ENCODE data around the gene PRPF6. TPM values are rescaled to one million over a fixed set of nuclear protein-coding genes. Genes with fewer than 3 reads are reported as not detected.

The PRPF6 gene
- total RNA-seq, 2 experiments from 2014 or later: 50.6 to 51.3 TPM

GRCh38 chr20:63951398-63952209 is 29.3 kb upstream of the PRPF6 start:
- no peaks in the 10 kb centered on the region for H3K27me3 Mint-ChIP-seq
- H3K27ac Mint-ChIP-seq: no peak overlapping the region
- H3K9me3 Mint-ChIP-seq: no peaks in the 10 kb centered on the region
- ATAC-seq (ENCODE audit: poor library complexity) (no peak), DNase-seq (no peak)
- Histone ChIP-seq H3K27ac (ENCODE audit: low read depth in 1 of 2, low read length in 2 of 2) (no peak overlapping the region), H3K36me3 (ENCODE audit: insufficient read depth, low read length) (no peaks in the 10 kb centered on the region), H3K4me3 (ENCODE audit: low read length) (no peak overlapping the region), H3K27me3 (ENCODE audit: control insufficient read depth in 1 of 2, insufficient read depth in 2 of 2, low read length in 2 of 2) (no peaks in the 10 kb centered on the region), H3K9me3 (ENCODE audit: control insufficient read depth in 1 of 2, insufficient read depth in 1 of 2, low read length in 2 of 2) (no peaks in the 10 kb centered on the region), H3K4me1 (ENCODE audit: insufficient read depth, low read length) (peaks cover 78% of the 10 kb centered on the region)
- no peak for TF ChIP-seq CTCF (IDR thresholded peaks at IDR 0.05)
- peaks cover 12% of the 10 kb centered on the region for H3K36me3 Mint-ChIP-seq (ENCODE audit: low read depth)
- peaks cover 56% of the 10 kb centered on the region for H3K4me1 Mint-ChIP-seq (ENCODE audit: low read depth)
- POLR2A ChIA-PET: no interaction called here
- no peak overlapping the region for H3K4me3 Mint-ChIP-seq
- CTCF ChIA-PET: interaction anchor here (1.2 kb wide), 1 partner anchor 22 kb away, joined by 4 read pairs; no protein-coding TSS in a partner anchor
- intact Hi-C loops (cut with DNase I, micrococcal nuclease): no loop called here

GRCh38 chr20:63952210-63952535 is 28.8 kb upstream of the PRPF6 start:
- CTCF ChIA-PET: no interaction called here
- peaks cover 57% of the 10 kb centered on the region for H3K4me1 Mint-ChIP-seq (ENCODE audit: low read depth)
- no peak overlapping the region for H3K4me3 Mint-ChIP-seq

GRCh38 chr20:63952769-63953168 is 28.2 kb upstream of the PRPF6 start:
- Histone ChIP-seq H3K9me3 (ENCODE audit: control insufficient read depth in 1 of 2, insufficient read depth in 1 of 2, low read length in 2 of 2) (no peaks in the 10 kb centered on the region), H3K4me1 (ENCODE audit: insufficient read depth, low read length) (peaks cover 80% of the 10 kb centered on the region), H3K27me3 (ENCODE audit: control insufficient read depth in 1 of 2, insufficient read depth in 2 of 2, low read length in 2 of 2) (no peaks in the 10 kb centered on the region), H3K4me3 (ENCODE audit: low read length) (no peak overlapping the region), H3K27ac (ENCODE audit: low read depth in 1 of 2, low read length in 2 of 2) (no peak overlapping the region), H3K36me3 (ENCODE audit: insufficient read depth, low read length) (no peaks in the 10 kb centered on the region)
- no peaks in the 10 kb centered on the region for H3K9me3 Mint-ChIP-seq
- ATAC-seq (ENCODE audit: poor library complexity) (no peak), DNase-seq (no peak)
- peak overlapping the region; percentile 78 for H3K4me3 Mint-ChIP-seq
- no peak for TF ChIP-seq CTCF (IDR thresholded peaks at IDR 0.05)
- H3K4me1 Mint-ChIP-seq (ENCODE audit: low read depth): peaks cover 57% of the 10 kb centered on the region
- CTCF ChIA-PET: no interaction called here
- intact Hi-C loops (cut with DNase I, micrococcal nuclease): no loop called here
- peak overlapping the region; percentile 64 for H3K27ac Mint-ChIP-seq
- POLR2A ChIA-PET: no interaction called here
- H3K36me3 Mint-ChIP-seq (ENCODE audit: low read depth): peaks cover 7% of the 10 kb centered on the region
- no peaks in the 10 kb centered on the region for H3K27me3 Mint-ChIP-seq

More at GRCh38 chr20:63952210-63952535, 28.8 kb upstream of the PRPF6 start:
- no peaks in the 10 kb centered on the region for H3K27me3 ChIP-seq (ENCODE audit: control insufficient read depth in 1 of 2, insufficient read depth in 2 of 2, low read length in 2 of 2)
- ATAC-seq (ENCODE audit: poor library complexity) (no peak), DNase-seq (no peak)
- H3K9me3 Mint-ChIP-seq: no peaks in the 10 kb centered on the region
- no peaks in the 10 kb centered on the region for H3K9me3 ChIP-seq (ENCODE audit: control insufficient read depth in 1 of 2, insufficient read depth in 1 of 2, low read length in 2 of 2)
- POLR2A ChIA-PET: no interaction called here
- intact Hi-C loops (cut with DNase I, micrococcal nuclease): no loop called here
- H3K4me1 ChIP-seq (ENCODE audit: insufficient read depth, low read length): peaks cover 80% of the 10 kb centered on the region
- peaks cover 12% of the 10 kb centered on the region for H3K36me3 Mint-ChIP-seq (ENCODE audit: low read depth)
- no peaks in the 10 kb centered on the region for H3K36me3 ChIP-seq (ENCODE audit: insufficient read depth, low read length)
- H3K27me3 Mint-ChIP-seq: no peaks in the 10 kb centered on the region
- no peak for TF ChIP-seq CTCF (IDR thresholded peaks at IDR 0.05)
- no peak overlapping the region for H3K27ac Mint-ChIP-seq
- no peak overlapping the region for H3K4me3 ChIP-seq (ENCODE audit: low read length)
- no peak overlapping the region for H3K27ac ChIP-seq (ENCODE audit: low read depth in 1 of 2, low read length in 2 of 2)
